GM12878 (cell line): Measurements from ENCODE around the gene ZKSCAN2. TPM values are rescaled to one million over a fixed set of nuclear protein-coding genes. Genes with fewer than 3 reads are reported as not detected.

Source experiments
- BACH1 ChIP-seq: fragments of 450-650 bp; IDR thresholded peaks from 2 replicates; pipeline ENCODE4 v1.6.1; 2017; ENCODE audit warnings: mild to moderate bottlenecking, borderline replicate concordance
- BCL3 ChIP-seq: IDR thresholded peaks from 2 replicates; pipeline ENCODE4 v1.6.1; 2011; ENCODE audit warnings: borderline replicate concordance, low read depth, mild to moderate bottlenecking, moderate library complexity, low read length; ENCODE audit not compliant: insufficient read depth, poor library complexity, severe bottlenecking
- BMI1 ChIP-seq: fragments of 450-650 bp; IDR thresholded peaks from 2 replicates; pipeline ENCODE4 v1.6.1; 2016; ENCODE audit warnings: mild to moderate bottlenecking, moderate library complexity, borderline replicate concordance
- CBX5 ChIP-seq: sonication (generic); IDR thresholded peaks from 2 replicates; pipeline ENCODE4 v1.6.1; 2016; ENCODE audit warnings: low read depth, moderate library complexity, mild to moderate bottlenecking, inconsistent platforms
- CEBPB ChIP-seq, 2 experiments: fragments of 150-350 bp in 1 of 2; IDR thresholded peaks; 2 replicates each; pipeline ENCODE4 v1.6.1; 2012 to 2014; ENCODE audit warnings: low read depth in 2 of 2, low read length in 2 of 2, borderline replicate concordance in 1 of 2, inconsistent platforms in 1 of 2
- CHD1 ChIP-seq: IDR thresholded peaks from 2 replicates; pipeline ENCODE4 v1.6.1; 2012; ENCODE audit warnings: low read depth, low read length, improper control_type of control experiment
- EED ChIP-seq: sonication (generic); IDR thresholded peaks from 2 replicates; pipeline ENCODE4 v1.6.1; 2016; ENCODE audit warnings: antibody characterized with exemption, low read depth
- ESRRA ChIP-seq: IDR thresholded peaks from 2 replicates; pipeline ENCODE4 v1.6.1; 2012; ENCODE audit warnings: mild to moderate bottlenecking, low read length, improper control_type of control experiment
- ETV6 ChIP-seq, 2 experiments: fragments of 450-650 bp in 1 of 2; IDR thresholded peaks in 1 of 2; conservative IDR thresholded peaks in 1 of 2; 2 replicates each; pipeline ENCODE4 v1.6.1; 2014; ENCODE audit warnings: antibody characterized with exemption in 1 of 2, borderline replicate concordance in 1 of 2, low read depth in 1 of 2, mild to moderate bottlenecking in 1 of 2, moderate library complexity in 1 of 2
- HCFC1 ChIP-seq: fragments of 150-350 bp; IDR thresholded peaks from 2 replicates; pipeline ENCODE4 v1.6.1; 2014; ENCODE audit warnings: low read length
- IKZF2 ChIP-seq, 2 experiments: fragments of 450-650 bp; IDR thresholded peaks; 2 replicates each; pipeline ENCODE4 v1.6.1; 2017; ENCODE audit warnings: mild to moderate bottlenecking in 2 of 2, moderate library complexity in 2 of 2
- IRF4 ChIP-seq: IDR thresholded peaks from 2 replicates; pipeline ENCODE4 v1.6.1; 2011; ENCODE audit warnings: low read depth, low read length
- IRF5 ChIP-seq: fragments of 450-650 bp; IDR thresholded peaks from 2 replicates; pipeline ENCODE4 v1.6.1; 2017; ENCODE audit warnings: borderline replicate concordance
- MTA3 ChIP-seq: IDR thresholded peaks from 2 replicates; pipeline ENCODE4 v1.6.1; 2012; ENCODE audit warnings: low read length, inconsistent platforms, borderline replicate concordance
- NFIC ChIP-seq: IDR thresholded peaks from 2 replicates; pipeline ENCODE4 v1.6.1; 2012; ENCODE audit warnings: low read depth, mild to moderate bottlenecking, inconsistent platforms, low read length, moderate library complexity
- PKNOX1 ChIP-seq: fragments of 450-650 bp; IDR thresholded peaks from 2 replicates; pipeline ENCODE4 v1.6.1; 2016; ENCODE audit warnings: mild to moderate bottlenecking
- POLR2A ChIP-seq: IDR thresholded peaks from 2 replicates; pipeline ENCODE4 v1.6.1; 2011; ENCODE audit warnings: low read depth, mild to moderate bottlenecking, low read length
- POLR2AphosphoS5 ChIP-seq: IDR thresholded peaks from 2 replicates; pipeline ENCODE4 v1.6.1; 2011; ENCODE audit warnings: mild to moderate bottlenecking, low read length, inconsistent platforms
- RFX5 ChIP-seq: IDR thresholded peaks from 2 replicates; pipeline ENCODE4 v1.6.1; 2011; ENCODE audit warnings: low read depth, low read length, improper control_type of control experiment
- STAT1 ChIP-seq: fragments of 450-650 bp; conservative IDR thresholded peaks from 2 replicates; pipeline ENCODE4 v1.6.1; 2014; ENCODE audit warnings: antibody characterized with exemption, mild to moderate bottlenecking
- WRNIP1 ChIP-seq: IDR thresholded peaks from 2 replicates; pipeline ENCODE4 v1.6.1; 2011; ENCODE audit warnings: low read depth, low read length, improper control_type of control experiment, borderline replicate concordance
- YBX1 ChIP-seq: fragments of 450-650 bp; IDR thresholded peaks from 2 replicates; pipeline ENCODE4 v1.6.1; 2016; ENCODE audit warnings: antibody characterized with exemption
- polyA plus RNA-seq, 11 experiments: library from polyadenylated mRNA; depleted of rRNA in 4 of 11; unstranded in 6 of 11; stranded (reverse) in 5 of 11; fragments of >200 nt; fragmentation: Nextera tagmentation in 4 of 11; fragmentation: Illumina TruSeq in 1 of 11; extraction: Ambion mirVana in 4 of 11; extraction: Trizol in 1 of 11; gene quantifications; 1 replicate in 1 of 11; 2 replicates in 10 of 11; pipeline versions ENCODE4 v1.2.1 to v1.2.3, GENCODE V29; 2011 to 2016; ENCODE audit warnings: inconsistent platforms in 2 of 11, missing spikeins in 2 of 11, low read depth in 1 of 11
- total RNA-seq, 4 experiments: library from RNA; depleted of rRNA in 3 of 4; stranded (reverse); fragments of >200 nt in 3 of 4; fragmentation: Illumina TruSeq in 1 of 4; extraction: Trizol in 1 of 4; gene quantifications; 2 replicates each; pipeline versions ENCODE4 v1.2.1 to v1.2.3, GENCODE V29; 2013 to 2021
- TF ChIP-seq, protein P1 (sequence below): fragments of 450-650 bp; IDR thresholded peaks from 2 replicates; pipeline ENCODE4 v1.6.1; 2017; ENCODE audit warnings: mild to moderate bottlenecking, low read depth, inconsistent platforms; ENCODE audit not compliant: poor library complexity, severe bottlenecking
- TF ChIP-seq, protein P2 (sequence below): IDR thresholded peaks from 2 replicates; pipeline ENCODE4 v1.6.1; 2011; ENCODE audit warnings: low read depth, mild to moderate bottlenecking, low read length, moderate library complexity, borderline replicate concordance; ENCODE audit errors: extremely low read depth

ZKSCAN2 gene
- total and polyA plus RNA-seq, 10 of the 15 experiments (the other 5 are each of a cell fraction or from before 2014, with no cell fraction given): 0.75 to 6.6 (median 2.9) TPM

GRCh38 chr16:25257956-25258860 lies 563 bp upstream of the ZKSCAN2 start (continued):
- peak; percentile 63 for TF ChIP-seq IRF5
- TF ChIP-seq WRNIP1: 0 out of 2 replicates have a peak, but pooled peaks have one; percentile 78
- TF ChIP-seq BCL3: no peak
- peak; percentile 78; the same call in 1 of the 2 replicates for TF ChIP-seq MTA3
- TF ChIP-seq, protein P1, sequence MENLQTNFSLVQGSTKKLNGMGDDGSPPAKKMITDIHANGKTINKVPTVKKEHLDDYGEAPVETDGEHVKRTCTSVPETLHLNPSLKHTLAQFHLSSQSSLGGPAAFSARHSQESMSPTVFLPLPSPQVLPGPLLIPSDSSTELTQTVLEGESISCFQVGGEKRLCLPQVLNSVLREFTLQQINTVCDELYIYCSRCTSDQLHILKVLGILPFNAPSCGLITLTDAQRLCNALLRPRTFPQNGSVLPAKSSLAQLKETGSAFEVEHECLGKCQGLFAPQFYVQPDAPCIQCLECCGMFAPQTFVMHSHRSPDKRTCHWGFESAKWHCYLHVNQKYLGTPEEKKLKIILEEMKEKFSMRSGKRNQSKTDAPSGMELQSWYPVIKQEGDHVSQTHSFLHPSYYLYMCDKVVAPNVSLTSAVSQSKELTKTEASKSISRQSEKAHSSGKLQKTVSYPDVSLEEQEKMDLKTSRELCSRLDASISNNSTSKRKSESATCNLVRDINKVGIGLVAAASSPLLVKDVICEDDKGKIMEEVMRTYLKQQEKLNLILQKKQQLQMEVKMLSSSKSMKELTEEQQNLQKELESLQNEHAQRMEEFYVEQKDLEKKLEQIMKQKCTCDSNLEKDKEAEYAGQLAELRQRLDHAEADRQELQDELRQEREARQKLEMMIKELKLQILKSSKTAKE: peak; percentile 70
- no peak for TF ChIP-seq CBX5
- TF ChIP-seq YBX1: no peak
- peak; percentile 79 for TF ChIP-seq POLR2A
- no peak for TF ChIP-seq NFIC
- peak; percentile 25; the same call in 1 of the 2 replicates for TF ChIP-seq PKNOX1
- no peak for TF ChIP-seq RFX5
- TF ChIP-seq IRF4: peak; percentile 57; the same call in 1 of the 2 replicates
- no peak; the same call in 1 of the 2 replicates for TF ChIP-seq STAT1
- peak; percentile 90 for TF ChIP-seq EED
- peak; percentile 58; the same call in 1 of the 2 replicates for TF ChIP-seq BACH1
- no peak for TF ChIP-seq CHD1
- TF ChIP-seq POLR2AphosphoS5: peak; percentile 81
- TF ChIP-seq ETV6 (conservative IDR thresholded peaks at IDR 0.05 in 1 of 2, IDR thresholded peaks at IDR 0.05 in 1 of 2; ENCODE audit: borderline replicate concordance in 1 of 2, low read depth in 1 of 2): peak in 1 of 2 experiments; percentile 35; a peak in 1 of 4 replicates
- TF ChIP-seq, protein P2, sequence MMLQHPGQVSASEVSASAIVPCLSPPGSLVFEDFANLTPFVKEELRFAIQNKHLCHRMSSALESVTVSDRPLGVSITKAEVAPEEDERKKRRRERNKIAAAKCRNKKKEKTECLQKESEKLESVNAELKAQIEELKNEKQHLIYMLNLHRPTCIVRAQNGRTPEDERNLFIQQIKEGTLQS: no peak
- TF ChIP-seq BMI1: peak; percentile 58
- TF ChIP-seq HCFC1: 0 out of 2 replicates have a peak, but pooled peaks have one; percentile 50
- peak; percentile 94 to 95 for TF ChIP-seq IKZF2 (IDR thresholded peaks at IDR 0.05)
- no peak for TF ChIP-seq CEBPB (IDR thresholded peaks at IDR 0.05; ENCODE audit: borderline replicate concordance in 1 of 2, low read depth in 2 of 2, low read length in 2 of 2)
- TF ChIP-seq ESRRA: no peak
